Upper lobe of right lung (tissue), 1 donor: Measurements from ENCODE around the gene TMEM74B. TPM values are rescaled to one million over a fixed set of nuclear protein-coding genes. Genes with fewer than 3 reads are reported as not detected.

Experiments
- ATAC-seq: fragments of 200-7000 bp; cut with Tn5 transposase; one replicate; pipeline ENCODE4 v1.9.1; 2020; ENCODE audit warnings: mild to moderate bottlenecking, moderate library complexity
- DNase-seq: peaks from one replicate; pipeline ENCODE4 v3.0.0-alpha.2; 2020
- H3K27ac ChIP-seq: fragments of 200-600 bp; one replicate; pipeline ENCODE4 v1.8.0; 2022
- H3K27me3 ChIP-seq: fragments of 200-600 bp; one replicate; pipeline ENCODE4 v1.8.0; 2022; ENCODE audit warnings: mild to moderate bottlenecking
- H3K36me3 ChIP-seq: fragments of 200-600 bp; one replicate; pipeline ENCODE4 v1.8.0; 2022
- H3K4me1 ChIP-seq: fragments of 200-600 bp; one replicate; pipeline ENCODE4 v1.8.0; 2022
- H3K4me3 ChIP-seq: fragments of 200-600 bp; one replicate; pipeline ENCODE4 v1.8.0; 2022; ENCODE audit warnings: mild to moderate bottlenecking
- H3K9me3 ChIP-seq: fragments of 200-600 bp; one replicate; pipeline ENCODE4 v1.8.0; 2022
- CTCF ChIP-seq: fragments of 200-600 bp; IDR thresholded peaks from one replicate; pipeline ENCODE4 v1.8.0; 2022; ENCODE audit warnings: antibody characterized with exemption
- intact Hi-C: fragments of 100-400 bp; cut with DNase I; formaldehyde crosslinking; loops from one replicate; pipeline ENCODE4 v1.11.0; 2022
- total RNA-seq: library from RNA; stranded (reverse); fragmentation: NEBNext Ultra II Directional; extraction: Animal tissue kit (Norgen Biotek cat#: 25700); gene quantifications from one replicate; pipeline ENCODE4 v1.2.1, GENCODE V29; 2021
- donor health status: DM: no; HTN: yes; CAD: no; lungs with severe emphysema.

TMEM74B gene
- total RNA-seq, 1 donor from 2014 or later = 6.1 TPM

GRCh38 chr20:1165521-1165920, 19.3 kb downstream of the TMEM74B start:
- intact Hi-C loops = no loop called here
- Histone ChIP-seq H3K27ac (no peak overlapping the region), H3K36me3 (peaks cover 98% of the 10 kb centered on the region)

GRCh38 chr20:1164871-1165270, 19.9 kb downstream of the TMEM74B start:
- Histone ChIP-seq H3K4me1 (no peaks in the 10 kb centered on the region), H3K36me3 (peaks cover 99% of the 10 kb centered on the region), H3K27ac (no peak overlapping the region), H3K9me3 (no peaks in the 10 kb centered on the region), H3K27me3 (no peaks in the 10 kb centered on the region), H3K4me3 (no peak overlapping the region)
- ATAC-seq = no peak
- no peak for TF ChIP-seq CTCF
- DNase-seq = no peak
- intact Hi-C loops = no loop called here

More at GRCh38 chr20:1165521-1165920, 19.3 kb downstream of the TMEM74B start:
- no peak for TF ChIP-seq CTCF
- H3K4me1 ChIP-seq = no peaks in the 10 kb centered on the region
- no peaks in the 10 kb centered on the region for H3K9me3 ChIP-seq
- H3K27me3 ChIP-seq = no peaks in the 10 kb centered on the region
- ATAC-seq (no peak), DNase-seq (no peak)
- no peak overlapping the region for H3K4me3 ChIP-seq

DNA sequence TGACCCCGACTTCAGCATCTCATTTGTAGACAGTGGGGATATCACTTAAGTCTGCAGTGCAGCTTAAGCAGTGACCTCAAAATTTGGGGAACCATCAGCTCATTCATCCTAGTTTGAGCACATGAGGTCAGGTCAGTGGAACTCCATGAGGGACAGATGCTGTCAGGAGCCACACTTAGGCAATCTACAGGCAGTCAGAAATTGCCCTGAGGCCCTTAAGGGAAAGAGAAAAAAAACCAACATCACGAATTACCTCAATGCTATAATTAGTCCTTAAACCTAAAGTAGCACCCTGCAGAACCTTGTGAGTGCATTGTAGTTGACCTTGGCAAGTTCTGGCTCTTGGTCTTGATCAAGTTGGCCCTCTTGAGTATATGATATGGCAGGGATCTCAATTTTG, 21.1 kb downstream of the TMEM74B start:
- Histone ChIP-seq H3K27me3 (no peaks in the 10 kb centered on the region), H3K36me3 (peaks cover 90% of the 10 kb centered on the region), H3K27ac (no peak overlapping the region), H3K4me3 (no peak overlapping the region), H3K9me3 (no peaks in the 10 kb centered on the region), H3K4me1 (no peaks in the 10 kb centered on the region)
- DNase-seq (no peak), ATAC-seq (no peak)
- intact Hi-C loops = no loop called here
- no peak for TF ChIP-seq CTCF

DNA sequence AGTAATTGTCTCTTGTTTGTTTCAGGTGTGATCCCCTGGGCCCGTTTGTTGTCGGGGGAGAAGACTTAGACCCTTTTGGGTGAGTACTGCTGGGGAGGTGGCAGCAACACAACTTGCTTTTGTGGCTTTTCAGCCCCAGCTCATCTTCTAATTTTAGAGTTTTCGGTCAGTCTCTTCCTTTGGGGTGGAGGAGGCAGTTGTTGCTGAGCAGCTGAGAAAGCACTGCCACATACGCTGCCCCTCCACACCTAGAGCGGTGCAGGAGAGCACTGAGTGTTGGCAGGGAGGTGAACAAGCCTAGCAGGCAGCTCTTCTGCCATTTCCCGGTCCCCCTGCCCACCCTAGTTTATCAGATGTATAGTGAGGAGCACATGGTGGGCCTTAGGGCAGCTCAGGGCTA, 21.7 kb downstream of the TMEM74B start:
- no peak for TF ChIP-seq CTCF
- H3K36me3 ChIP-seq = peaks cover 84% of the 10 kb centered on the region
- intact Hi-C loops = no loop called here
- DNase-seq (no peak), ATAC-seq (no peak)
- no peaks in the 10 kb centered on the region for H3K9me3 ChIP-seq
- no peak overlapping the region for H3K4me3 ChIP-seq
- no peaks in the 10 kb centered on the region for H3K4me1 ChIP-seq
- no peak overlapping the region for H3K27ac ChIP-seq
- H3K27me3 ChIP-seq = no peaks in the 10 kb centered on the region

- Histone ChIP-seq H3K4me1 (no peaks in the 10 kb centered on the region), H3K36me3 (peaks cover 63% of the 10 kb centered on the region), H3K27me3 (no peaks in the 10 kb centered on the region), H3K27ac (no peak overlapping the region), H3K9me3 (no peaks in the 10 kb centered on the region), H3K4me3 (no peak overlapping the region)
- intact Hi-C loops = no loop called here
- no peak for ATAC-seq
- no peak for TF ChIP-seq CTCF
- no peak for DNase-seq
Measured at GRCh38 chr20:1160991-1161390, 23.8 kb downstream of the TMEM74B start.

DNA sequence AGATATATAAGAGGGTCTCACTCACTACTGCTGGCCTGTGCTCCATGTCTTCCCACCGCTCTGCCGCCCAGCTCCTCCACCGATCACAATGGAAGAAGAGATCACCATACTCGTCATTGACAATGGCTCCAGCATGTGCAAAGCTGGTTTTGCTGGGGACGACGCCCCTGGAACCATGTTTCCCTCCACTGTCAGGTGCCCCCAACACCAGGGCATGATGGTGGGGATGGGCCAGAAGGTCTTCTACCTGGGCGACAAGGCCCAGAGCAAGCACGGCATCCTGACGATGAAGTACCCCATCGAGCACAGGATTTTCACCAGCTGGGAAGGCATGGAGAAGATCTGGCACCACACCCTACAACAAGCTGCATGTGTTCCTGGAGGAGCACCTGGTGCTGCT, 24.3 kb downstream of the TMEM74B start:
- intact Hi-C loops = no loop called here
- Histone ChIP-seq H3K27ac (no peak overlapping the region), H3K36me3 (peaks cover 62% of the 10 kb centered on the region), H3K27me3 (no peaks in the 10 kb centered on the region), H3K9me3 (no peaks in the 10 kb centered on the region), H3K4me3 (no peak overlapping the region), H3K4me1 (no peaks in the 10 kb centered on the region)
- TF ChIP-seq CTCF = no peak
- DNase-seq = no peak
- no peak for ATAC-seq
